AG09309 (cell line): Measurements from ENCODE around the gene TJP3.

Experiments
- DNase-seq: peaks from one replicate; pipeline ENCODE4 v3.0.0-alpha.2; 2010; ENCODE audit warnings: low read depth
- H3K4me3 ChIP-seq: 2 replicates; pipeline ENCODE4 v1.5.1; 2011; ENCODE audit warnings: mild to moderate bottlenecking, low read depth, low read length, moderate library complexity; ENCODE audit not compliant: control insufficient read depth
- TF ChIP-seq, protein P1 (sequence below): IDR thresholded peaks from 2 replicates; pipeline ENCODE4 v1.5.1; 2011; ENCODE audit warnings: mild to moderate bottlenecking, low read depth, low read length, inconsistent platforms; ENCODE audit not compliant: insufficient read depth, control insufficient read depth; ENCODE audit errors: missing control alignments

Gene TJP3

DNA sequence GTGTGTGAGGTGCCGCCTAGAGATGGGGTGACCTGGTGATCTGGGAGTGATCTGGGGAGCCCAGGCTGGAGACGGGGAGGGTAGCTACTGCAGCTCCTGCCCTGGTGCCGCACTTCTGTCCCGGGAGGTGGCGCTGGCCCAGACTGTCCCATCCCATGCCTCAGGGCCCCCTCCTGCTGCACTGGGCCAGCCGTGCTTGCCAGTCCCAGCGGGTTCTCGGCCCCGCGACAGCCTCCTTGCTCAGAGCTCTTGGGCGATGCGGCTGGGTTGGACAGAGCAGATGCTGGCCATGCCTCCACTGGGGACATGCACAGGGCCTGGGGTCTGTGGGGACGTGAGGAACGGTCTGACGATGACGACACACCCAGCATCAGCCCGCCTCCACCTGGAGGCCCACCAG is 61.3 kb downstream of the TJP3 start:
- TF ChIP-seq, protein P1, sequence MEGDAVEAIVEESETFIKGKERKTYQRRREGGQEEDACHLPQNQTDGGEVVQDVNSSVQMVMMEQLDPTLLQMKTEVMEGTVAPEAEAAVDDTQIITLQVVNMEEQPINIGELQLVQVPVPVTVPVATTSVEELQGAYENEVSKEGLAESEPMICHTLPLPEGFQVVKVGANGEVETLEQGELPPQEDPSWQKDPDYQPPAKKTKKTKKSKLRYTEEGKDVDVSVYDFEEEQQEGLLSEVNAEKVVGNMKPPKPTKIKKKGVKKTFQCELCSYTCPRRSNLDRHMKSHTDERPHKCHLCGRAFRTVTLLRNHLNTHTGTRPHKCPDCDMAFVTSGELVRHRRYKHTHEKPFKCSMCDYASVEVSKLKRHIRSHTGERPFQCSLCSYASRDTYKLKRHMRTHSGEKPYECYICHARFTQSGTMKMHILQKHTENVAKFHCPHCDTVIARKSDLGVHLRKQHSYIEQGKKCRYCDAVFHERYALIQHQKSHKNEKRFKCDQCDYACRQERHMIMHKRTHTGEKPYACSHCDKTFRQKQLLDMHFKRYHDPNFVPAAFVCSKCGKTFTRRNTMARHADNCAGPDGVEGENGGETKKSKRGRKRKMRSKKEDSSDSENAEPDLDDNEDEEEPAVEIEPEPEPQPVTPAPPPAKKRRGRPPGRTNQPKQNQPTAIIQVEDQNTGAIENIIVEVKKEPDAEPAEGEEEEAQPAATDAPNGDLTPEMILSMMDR, result no peak
- no peak for DNase-seq
- H3K4me3 ChIP-seq, result no peak overlapping the region

DNA sequence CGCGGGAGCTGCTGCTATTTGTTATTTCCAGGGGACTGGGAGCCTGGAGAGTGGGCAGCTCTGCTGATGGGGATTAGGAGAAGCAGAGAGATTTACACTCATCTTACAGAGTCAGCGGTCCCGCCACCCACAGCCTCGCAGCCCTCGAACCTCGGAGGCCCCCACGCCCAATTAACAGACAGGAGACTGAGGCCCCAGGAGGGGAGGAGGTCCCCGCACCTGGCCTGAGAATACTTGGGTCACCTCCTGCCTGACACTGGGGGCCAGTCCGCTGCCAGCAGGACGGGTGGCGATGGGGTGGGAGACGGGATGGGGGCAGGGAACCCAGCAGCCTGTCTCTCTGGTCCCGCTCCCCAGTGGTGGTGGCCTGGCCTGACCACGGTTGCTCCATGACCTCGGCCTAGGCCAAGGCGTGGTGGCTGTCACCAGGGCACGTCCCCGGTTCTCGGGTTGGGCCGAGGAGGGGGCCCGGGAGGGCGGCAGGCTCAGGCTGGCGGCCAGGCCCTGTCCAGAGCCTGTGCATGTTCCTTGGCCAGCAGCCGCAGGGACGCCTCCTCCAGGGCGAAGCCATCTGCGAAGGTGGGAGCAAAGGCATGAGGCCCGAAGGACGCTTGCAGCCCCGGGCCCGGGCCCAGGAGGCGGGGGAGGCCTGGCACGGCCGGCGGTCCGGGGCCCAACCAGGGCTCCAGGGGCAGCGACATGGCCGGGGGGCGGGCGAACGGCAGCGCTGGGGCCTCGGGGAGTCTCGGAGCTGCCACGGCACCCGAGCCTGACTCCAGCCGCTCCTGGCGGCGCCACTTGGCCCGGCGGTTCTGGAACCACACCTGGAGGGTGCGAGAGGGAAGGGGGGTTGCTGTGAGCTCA is 62.2 kb downstream of the TJP3 start:
- DNase-seq, result no peak
- TF ChIP-seq, protein P1, result no peak
- no peak overlapping the region for H3K4me3 ChIP-seq

DNA sequence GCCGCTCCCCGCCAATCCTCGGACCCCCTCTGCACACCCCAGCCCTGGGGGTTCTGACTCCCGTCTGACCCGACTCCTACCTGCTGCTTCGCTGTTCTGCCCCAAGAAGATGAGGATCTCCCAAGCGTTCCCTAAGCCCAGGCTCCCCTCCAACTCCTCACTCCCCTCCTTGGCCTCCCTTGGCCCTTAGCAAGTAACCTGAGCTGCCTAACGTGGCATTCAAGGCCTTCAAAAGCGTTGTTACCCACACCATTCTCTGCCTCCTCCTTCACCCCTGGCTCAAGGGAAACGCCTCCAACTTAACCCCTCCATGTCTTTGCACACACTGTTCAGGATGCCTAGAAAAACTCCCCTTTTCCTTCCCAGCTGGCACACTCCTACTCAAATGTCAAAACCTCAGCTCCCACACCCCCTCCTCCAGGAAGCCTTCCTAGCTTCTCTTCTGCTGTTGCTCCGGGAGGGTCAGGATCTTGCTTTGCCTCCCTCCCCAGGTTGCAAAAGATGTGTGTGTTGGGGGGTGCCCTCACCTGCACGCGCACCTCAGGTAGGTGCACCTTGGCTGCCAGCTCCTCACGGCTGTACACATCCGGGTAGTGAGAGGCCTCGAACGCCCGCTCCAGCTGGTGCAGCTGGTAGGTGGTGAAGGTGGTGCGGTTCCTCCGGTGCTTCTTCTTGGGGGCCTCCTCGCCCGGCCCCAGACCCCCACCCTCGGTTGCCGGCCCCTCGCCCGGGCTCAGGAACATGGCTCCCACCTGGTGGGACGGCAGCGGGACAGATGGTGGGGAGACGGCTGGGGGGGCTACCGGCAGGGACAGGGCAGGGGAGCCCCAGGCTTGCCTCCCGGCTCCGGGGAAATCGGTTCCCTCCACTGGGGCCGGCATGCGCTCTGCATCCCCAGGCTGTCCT is 63.1 kb downstream of the TJP3 start:
- TF ChIP-seq, protein P1, result no peak
- H3K4me3 ChIP-seq, result no peak overlapping the region
- no peak for DNase-seq

DNA sequence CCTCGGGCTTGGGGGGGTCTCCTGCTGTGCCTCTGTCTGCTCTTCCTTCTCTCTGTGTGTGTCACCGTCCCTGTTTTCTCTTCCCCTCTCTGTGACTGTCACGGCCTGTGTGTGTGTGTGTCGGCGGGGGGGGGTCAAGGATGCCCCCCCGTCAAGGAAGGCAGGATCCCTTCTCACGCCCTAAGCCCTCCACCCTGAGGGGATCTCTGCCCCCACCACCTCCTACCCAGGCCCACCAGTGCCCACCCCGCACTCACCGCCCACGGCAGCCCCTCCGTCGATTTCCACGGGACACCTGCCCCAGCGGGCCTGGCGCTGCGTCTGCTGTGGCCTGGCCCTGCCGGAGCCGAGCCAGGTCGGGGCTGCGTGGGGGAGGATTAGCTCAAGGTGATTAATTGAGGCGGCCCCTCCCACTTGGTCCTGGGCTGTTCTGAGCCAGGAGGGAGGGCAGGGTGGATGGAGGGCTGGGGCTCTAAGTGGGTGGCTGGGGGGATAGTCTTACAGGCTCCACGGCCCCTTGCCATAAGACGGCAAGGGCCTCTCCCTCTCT is 63.8 kb downstream of the TJP3 start, which contains the start of gene RAX2:
RAX2 (minus strand) TSS at position 323 of the 550 bp plus-strand sequence. CDS start 486 bp downstream, outside the sequence.
- TF ChIP-seq, protein P1, result no peak
- no peak for DNase-seq
- H3K4me3 ChIP-seq, result no peak within 1 kb of the TSS

DNA sequence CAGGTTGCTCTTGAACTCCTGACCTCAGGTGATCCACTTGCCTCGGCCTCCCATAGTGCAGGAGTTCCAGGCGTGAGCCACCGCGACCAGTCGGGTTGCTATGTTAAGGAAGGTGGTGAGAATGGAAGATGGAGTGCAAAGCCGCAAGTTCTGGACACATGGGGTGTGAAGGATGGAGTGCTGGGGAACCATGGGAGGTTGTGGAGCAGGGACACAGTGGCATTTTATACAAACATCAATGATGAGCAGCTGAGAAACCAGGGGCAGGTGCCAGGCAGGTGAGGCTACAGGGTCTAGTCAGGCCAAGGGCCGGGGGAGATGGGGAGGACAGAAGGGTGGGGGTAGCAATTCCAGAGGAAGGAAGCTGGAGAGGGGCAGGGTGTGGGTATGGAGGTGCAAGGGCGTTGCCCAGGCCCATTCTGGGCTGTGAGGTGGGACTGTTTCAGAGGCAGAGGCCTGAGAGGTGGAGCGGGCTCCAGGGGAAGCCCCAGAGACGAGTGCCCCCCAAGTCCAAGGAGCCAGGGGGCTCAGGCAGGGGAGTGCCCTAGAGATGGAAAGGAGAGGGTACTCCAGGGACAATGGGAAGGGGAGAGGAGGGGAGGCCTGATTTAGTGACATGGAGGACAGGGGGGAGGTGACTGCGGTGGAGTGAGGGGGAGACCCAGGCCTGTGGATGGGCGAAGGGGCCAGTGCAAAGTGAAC is 65.8 kb downstream of the TJP3 start:
- TF ChIP-seq, protein P1, result no peak
- DNase-seq, result no peak
- no peak overlapping the region for H3K4me3 ChIP-seq

DNA sequence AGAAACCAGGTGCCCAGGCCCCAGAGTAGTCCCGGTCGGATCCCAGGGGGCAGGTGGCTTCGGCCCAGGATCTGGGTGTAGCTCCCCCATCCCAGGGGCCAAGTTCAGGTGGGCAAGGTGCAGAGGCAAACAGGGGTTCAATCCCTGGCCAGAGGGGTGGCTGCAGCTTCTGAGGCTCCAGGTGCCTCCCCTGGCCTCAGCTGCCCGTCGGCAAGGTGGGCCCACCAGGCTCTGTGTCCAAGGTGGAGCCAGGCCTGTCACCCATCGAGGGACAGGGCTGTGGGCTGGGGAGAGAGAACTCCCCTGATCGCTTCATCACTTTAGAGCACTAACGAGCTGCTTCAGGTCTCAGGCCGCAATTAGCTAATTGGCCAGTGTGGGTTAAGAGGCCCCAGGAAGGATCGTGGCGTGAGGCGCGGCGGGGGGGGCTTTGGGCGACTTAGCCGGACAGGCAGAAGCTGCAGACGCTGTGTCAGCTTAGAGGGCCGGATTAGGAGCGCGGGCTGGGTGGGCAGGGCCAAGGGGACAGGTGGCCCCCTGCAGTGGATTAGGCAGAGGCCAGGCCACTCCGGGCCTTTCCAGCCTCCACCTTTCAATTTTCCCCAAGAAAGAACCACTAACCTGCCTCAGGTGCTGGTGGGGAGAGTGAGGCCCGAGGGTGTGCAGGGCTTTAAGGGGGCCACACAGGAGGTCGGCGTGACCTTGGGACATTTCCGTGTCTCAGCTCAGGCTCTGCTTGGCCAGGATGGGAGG is 66.6 kb downstream of the TJP3 start:
- TF ChIP-seq, protein P1, result no peak
- no peak for DNase-seq
- no peak overlapping the region for H3K4me3 ChIP-seq
